PC-9 (cell line): Measurements from ENCODE around the gene MPHOSPH8. TPM values are rescaled to one million over a fixed set of nuclear protein-coding genes. Genes with fewer than 3 reads are reported as not detected.
"Not testable (repeated sequence)": the region's sequence is repeated elsewhere in the genome, so short reads cannot be mapped to it uniquely, and the experiment has no call there.

Experiments
- BruUV-seq: library from RNA; stranded (reverse); fragments of 400-500 nt; replicated peaks from 2 replicates; lab custom pipeline; 2021; lab: Mats Ljungman, UMichigan
- CTCF ChIA-PET: fragments of 300-600 bp; sonication (Branson Sonifier 250); formaldehyde crosslinking; loops from one replicate; lab custom pipeline; 2022; ENCODE audit warnings: antibody characterized with exemption; lab: Charles Lee
- POLR2A ChIA-PET: fragments of 300-600 bp; sonication (Branson Sonifier 250); formaldehyde crosslinking; loops from one replicate; lab custom pipeline; 2022; ENCODE audit warnings: antibody characterized with exemption; ENCODE audit not compliant: unreplicated experiment; lab: Charles Lee
- DNase-seq, 2 experiments: peaks; one replicate each; pipeline versions ENCODE4 v3.0.0 to v3.0.0-alpha.2; 2015 to 2022; ENCODE audit warnings: mixed read lengths in 1 of 2
- H2AFZ ChIP-seq: fragments of 200-600 bp; sonication (generic); 2 replicates; pipeline ENCODE4 v1.8.1; 2017; ENCODE audit warnings: antibody characterized with exemption
- H3F3A ChIP-seq: fragments of 200-600 bp; sonication (generic); 2 replicates; pipeline ENCODE4 v1.8.1; 2017; ENCODE audit warnings: antibody characterized with exemption, mild to moderate bottlenecking, low read depth; ENCODE audit not compliant: insufficient read depth
- H3K27ac ChIP-seq: fragments of 200-600 bp; sonication (generic); 2 replicates; pipeline ENCODE4 v1.6.1; 2016; ENCODE audit warnings: mixed run types
- H3K27me3 ChIP-seq: fragments of 200-600 bp; sonication (generic); 2 replicates; pipeline ENCODE4 v1.6.1; 2016; ENCODE audit warnings: low read depth, mixed run types; ENCODE audit not compliant: insufficient read depth
- H3K36me3 ChIP-seq: fragments of 200-600 bp; sonication (generic); 2 replicates; pipeline ENCODE4 v1.6.1; 2016; ENCODE audit warnings: low read depth, mixed run types
- H3K4me1 ChIP-seq: fragments of 200-600 bp; sonication (generic); replicated peaks from 2 replicates; pipeline ENCODE4 v1.6.1; 2016; ENCODE audit warnings: mixed run types; ENCODE audit not compliant: insufficient read depth
- H3K4me2 ChIP-seq: fragments of 200-600 bp; sonication (generic); 2 replicates; pipeline ENCODE4 v1.6.1; 2017; ENCODE audit warnings: mixed run types
- H3K4me3 ChIP-seq: fragments of 200-600 bp; sonication (generic); 2 replicates; pipeline ENCODE4 v1.6.1; 2016; ENCODE audit warnings: mixed run types
- H3K79me2 ChIP-seq: fragments of 200-600 bp; sonication (generic); 2 replicates; pipeline ENCODE4 v1.6.1; 2017; ENCODE audit warnings: low read depth, mixed run types
- H3K9me2 ChIP-seq: fragments of 200-600 bp; sonication (generic); 2 replicates; pipeline ENCODE4 v1.8.1; 2017; ENCODE audit warnings: mild to moderate bottlenecking; ENCODE audit not compliant: insufficient read depth
- H3K9me3 ChIP-seq: fragments of 200-600 bp; sonication (generic); 2 replicates; pipeline ENCODE4 v1.8.1; 2016; ENCODE audit warnings: low read depth; ENCODE audit not compliant: insufficient read depth
- H4K20me1 ChIP-seq: fragments of 200-600 bp; sonication (generic); 2 replicates; pipeline ENCODE4 v1.8.1; 2017; ENCODE audit not compliant: insufficient read depth
- EZH2 ChIP-seq: fragments of 200-600 bp; sonication (generic); IDR thresholded peaks from 2 replicates; pipeline ENCODE4 v1.8.0; 2017; ENCODE audit warnings: antibody characterized with exemption, low read depth
- intact Hi-C: fragments of 100-400 bp; cut with micrococcal nuclease; formaldehyde crosslinking; loops from one replicate; pipeline ENCODE4 v1.10.0; 2022; ENCODE audit not compliant: unreplicated experiment
- total RNA-seq: library from RNA; stranded (reverse); gene quantifications from 2 replicates; pipeline ENCODE4 v1.2.3, GENCODE V29; 2021
- TF ChIP-seq, protein P1 (sequence below): fragments of 200-600 bp; sonication (generic); conservative IDR thresholded peaks from 2 replicates; pipeline ENCODE4 v1.6.1; 2017; ENCODE audit warnings: mixed run types, antibody characterized with exemption, mild to moderate bottlenecking, moderate library complexity

MPHOSPH8 gene
- total RNA-seq, 1 experiment from 2014 or later: 17.0 TPM

DNA sequence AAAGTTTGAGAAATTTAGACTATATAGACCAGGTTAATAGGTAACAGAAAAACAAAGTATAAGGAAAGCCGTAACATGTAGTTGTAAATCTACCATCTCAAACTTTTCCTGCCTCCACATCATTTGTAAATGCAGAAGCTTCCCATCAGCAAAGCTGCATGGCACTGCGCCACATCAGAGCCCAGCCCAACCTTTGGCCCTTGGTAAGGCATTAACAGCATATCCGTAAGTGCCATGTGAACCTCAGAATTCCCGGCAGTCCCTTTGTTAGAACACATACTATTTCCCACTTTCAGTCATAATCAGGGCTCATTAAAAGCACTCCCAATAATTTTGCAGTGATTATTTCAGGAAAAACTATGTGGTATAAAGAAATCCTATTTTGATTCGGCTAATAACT lies 51.6 kb downstream of the MPHOSPH8 start:
- Histone ChIP-seq H3K79me2 (peaks cover 17% of the 10 kb centered on the region; the same call in 1 of the 2 replicates), H3K4me1 (no peaks in the 10 kb centered on the region), H2AFZ (no peak overlapping the region), H3K4me3 (no peak overlapping the region), H3F3A (peaks cover 29% of the 10 kb centered on the region), H4K20me1 (peaks cover 6% of the 10 kb centered on the region), H3K4me2 (no peak overlapping the region), H3K36me3 (peaks cover 13% of the 10 kb centered on the region; the same call in 1 of the 2 replicates), H3K27ac (no peak overlapping the region; the same call in 1 of the 2 replicates), H3K27me3 (no peaks in the 10 kb centered on the region), H3K9me3 (no peaks in the 10 kb centered on the region), H3K9me2 (no peaks in the 10 kb centered on the region)
- no peak for TF ChIP-seq EZH2
- CTCF ChIA-PET: no interaction called here
- POLR2A ChIA-PET: no interaction called here
- DNase-seq: no peak
- BruUV-seq: no TSS peak
- intact Hi-C loops: no loop called here

DNA sequence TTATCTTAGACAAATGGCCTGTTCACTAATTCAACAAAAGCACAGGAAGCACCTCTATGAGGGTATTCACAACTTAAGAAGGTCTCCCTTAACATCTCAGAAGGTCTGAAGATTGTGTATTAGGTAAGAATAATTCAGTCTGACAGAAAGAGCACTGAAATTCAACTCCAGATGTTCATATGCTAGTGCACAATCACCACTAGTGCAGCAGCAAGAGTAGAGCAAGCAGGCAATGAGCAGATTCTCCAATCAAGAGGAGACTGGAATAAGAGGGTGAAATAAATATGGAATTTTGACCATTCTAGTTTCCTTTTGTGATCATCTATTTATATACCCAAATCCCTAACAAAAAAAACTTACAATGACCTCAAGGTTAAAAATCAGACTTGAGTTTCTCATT lies 52.0 kb downstream of the MPHOSPH8 start:
- peaks cover 17% of the 10 kb centered on the region; the same call in 1 of the 2 replicates for H3K79me2 ChIP-seq
- H3K9me2 ChIP-seq: no peaks in the 10 kb centered on the region
- H3K4me1 ChIP-seq: no peaks in the 10 kb centered on the region
- no peak overlapping the region for H3K4me3 ChIP-seq
- no peaks in the 10 kb centered on the region for H3K9me3 ChIP-seq
- no peaks in the 10 kb centered on the region for H3K27me3 ChIP-seq
- no peak for TF ChIP-seq EZH2
- TF ChIP-seq, protein P1, sequence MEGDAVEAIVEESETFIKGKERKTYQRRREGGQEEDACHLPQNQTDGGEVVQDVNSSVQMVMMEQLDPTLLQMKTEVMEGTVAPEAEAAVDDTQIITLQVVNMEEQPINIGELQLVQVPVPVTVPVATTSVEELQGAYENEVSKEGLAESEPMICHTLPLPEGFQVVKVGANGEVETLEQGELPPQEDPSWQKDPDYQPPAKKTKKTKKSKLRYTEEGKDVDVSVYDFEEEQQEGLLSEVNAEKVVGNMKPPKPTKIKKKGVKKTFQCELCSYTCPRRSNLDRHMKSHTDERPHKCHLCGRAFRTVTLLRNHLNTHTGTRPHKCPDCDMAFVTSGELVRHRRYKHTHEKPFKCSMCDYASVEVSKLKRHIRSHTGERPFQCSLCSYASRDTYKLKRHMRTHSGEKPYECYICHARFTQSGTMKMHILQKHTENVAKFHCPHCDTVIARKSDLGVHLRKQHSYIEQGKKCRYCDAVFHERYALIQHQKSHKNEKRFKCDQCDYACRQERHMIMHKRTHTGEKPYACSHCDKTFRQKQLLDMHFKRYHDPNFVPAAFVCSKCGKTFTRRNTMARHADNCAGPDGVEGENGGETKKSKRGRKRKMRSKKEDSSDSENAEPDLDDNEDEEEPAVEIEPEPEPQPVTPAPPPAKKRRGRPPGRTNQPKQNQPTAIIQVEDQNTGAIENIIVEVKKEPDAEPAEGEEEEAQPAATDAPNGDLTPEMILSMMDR: no peak
- no peak overlapping the region; the same call in 1 of the 2 replicates for H3K27ac ChIP-seq
- no peak overlapping the region for H2AFZ ChIP-seq
- peaks cover 13% of the 10 kb centered on the region; the same call in 1 of the 2 replicates for H3K36me3 ChIP-seq
- no TSS peak for BruUV-seq
- ChIA-PET POLR2A (no interaction called here), CTCF (no interaction called here)
- H4K20me1 ChIP-seq: peaks cover 6% of the 10 kb centered on the region
- peaks cover 29% of the 10 kb centered on the region for H3F3A ChIP-seq
- DNase-seq: no peak
- intact Hi-C loops: no loop called here
- H3K4me2 ChIP-seq: no peak overlapping the region

DNA sequence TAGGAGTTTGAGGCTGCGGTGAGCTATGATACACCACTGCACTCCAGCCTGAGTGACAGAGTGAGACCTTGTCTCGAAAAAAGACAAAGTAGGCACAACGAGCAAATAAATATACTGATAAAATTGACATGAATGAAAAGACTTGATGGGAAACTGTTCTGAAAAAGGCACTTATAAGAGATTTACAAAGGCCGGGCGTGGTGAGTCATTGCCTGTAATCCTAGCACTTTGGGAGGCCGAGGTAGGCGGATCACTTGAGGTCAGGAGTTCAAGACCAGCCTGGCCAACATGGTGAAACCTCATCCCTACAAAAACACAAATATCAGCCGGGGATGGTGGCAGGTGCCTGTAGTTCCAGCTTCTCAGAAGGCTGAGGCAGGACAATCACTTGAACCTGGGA lies 58.0 kb downstream of the MPHOSPH8 start:
- H3K9me2 ChIP-seq, H4K20me1 ChIP-seq, H3K27me3 ChIP-seq, H3K4me3 ChIP-seq, H3K27ac ChIP-seq, H2AFZ ChIP-seq, H3K4me2 ChIP-seq, DNase-seq, H3K4me1 ChIP-seq, intact Hi-C loops, BruUV-seq, CTCF ChIA-PET, H3K9me3 ChIP-seq, H3K36me3 ChIP-seq: not testable (repeated sequence)
- POLR2A ChIA-PET: interaction anchor here (0.6 kb wide), 1 partner anchor 19 kb away, joined by 4 read pairs; no protein-coding TSS in a partner anchor
- H3K79me2 ChIP-seq: 0 out of 2 replicates have a peak, but pooled peaks cover 20% of the 10 kb centered on the region
- H3F3A ChIP-seq: peaks cover 22% of the 10 kb centered on the region

- Histone ChIP-seq H3K4me3 (no peak overlapping the region), H3K9me2 (no peaks in the 10 kb centered on the region), H2AFZ (no peak overlapping the region), H3K79me2 (peaks cover 26% of the 10 kb centered on the region; the same call in 1 of the 2 replicates), H3K9me3 (no peaks in the 10 kb centered on the region), H3K4me2 (no peak overlapping the region), H3K36me3 (peaks cover 4% of the 10 kb centered on the region; the same call in 1 of the 2 replicates), H3K4me1 (no peaks in the 10 kb centered on the region; the same call in 1 of the 2 replicates), H3K27me3 (no peaks in the 10 kb centered on the region), H3F3A (peaks cover 19% of the 10 kb centered on the region), H4K20me1 (no peaks in the 10 kb centered on the region; the same call in none of the 2 replicates), H3K27ac (no peak overlapping the region)
- DNase-seq: no peak
- ChIA-PET POLR2A (no interaction called here), CTCF (no interaction called here)
- TF ChIP-seq EZH2: no peak
- TF ChIP-seq, protein P1: no peak
- no TSS peak for BruUV-seq
- intact Hi-C loops: no loop called here
Measured at GRCh38 chr13:19695428-19695827, 62.0 kb downstream of the MPHOSPH8 start.
